Astrocyte of the cerebellum (primary cell): ENCODE data around the gene UBA1.

Experiments used
- DNase-seq: peaks from one replicate; pipeline ENCODE4 v3.0.0-alpha.2; 2011; ENCODE audit warnings: low read depth
- H3K4me3 ChIP-seq: 2 replicates; pipeline ENCODE4 v1.5.1; 2011; ENCODE audit warnings: mild to moderate bottlenecking, low read depth, low read length, moderate library complexity
- in situ Hi-C: cut with HindIII; loops from 2 replicates; pipeline ENCODE4 v1.10.0; 2017; ENCODE audit warnings: low sequenced_read_pairs
- TF ChIP-seq, protein P1 (sequence below): IDR thresholded peaks from 2 replicates; pipeline ENCODE4 v1.5.1; 2012; ENCODE audit warnings: low read length, low read depth, moderate library complexity, mild to moderate bottlenecking; ENCODE audit errors: missing control alignments

The UBA1 gene

DNA sequence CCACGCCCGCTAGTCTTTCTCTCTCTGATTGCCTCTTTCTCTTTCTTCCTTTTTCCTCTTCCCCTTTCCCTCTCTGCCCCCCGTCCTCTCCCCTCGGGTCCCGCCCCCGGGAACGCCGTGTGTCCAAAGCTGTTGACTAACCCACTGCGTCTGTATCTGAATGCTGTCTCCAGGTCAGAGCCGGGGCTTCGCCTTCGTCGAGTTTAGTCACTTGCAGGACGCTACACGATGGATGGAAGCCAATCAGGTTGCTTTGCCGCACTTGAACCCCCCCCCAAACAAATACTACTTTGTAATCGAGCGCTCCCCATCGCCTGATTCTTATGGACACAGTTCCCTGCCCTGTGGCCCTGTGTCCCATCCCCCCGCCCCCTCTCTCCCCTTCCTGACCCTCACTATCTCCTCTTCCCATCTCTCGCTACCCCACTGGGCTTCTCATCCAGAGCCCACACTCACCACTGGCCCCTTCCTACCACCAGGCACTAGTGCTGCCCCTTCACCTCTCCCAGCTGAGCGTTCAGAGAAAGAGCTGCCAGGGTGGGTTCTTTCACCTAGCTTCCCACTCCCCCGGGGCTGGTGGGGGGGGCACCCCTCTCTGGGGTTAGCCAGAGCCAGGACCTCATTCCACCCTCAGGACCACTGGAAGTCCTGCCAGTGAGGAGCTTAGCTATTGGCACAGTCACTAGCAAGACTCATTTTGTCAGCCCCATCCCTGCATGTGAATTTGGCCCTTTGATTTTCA is 18.6 kb upstream of the UBA1 start:
- in situ Hi-C loops = no loop called here
- TF ChIP-seq, protein P1, sequence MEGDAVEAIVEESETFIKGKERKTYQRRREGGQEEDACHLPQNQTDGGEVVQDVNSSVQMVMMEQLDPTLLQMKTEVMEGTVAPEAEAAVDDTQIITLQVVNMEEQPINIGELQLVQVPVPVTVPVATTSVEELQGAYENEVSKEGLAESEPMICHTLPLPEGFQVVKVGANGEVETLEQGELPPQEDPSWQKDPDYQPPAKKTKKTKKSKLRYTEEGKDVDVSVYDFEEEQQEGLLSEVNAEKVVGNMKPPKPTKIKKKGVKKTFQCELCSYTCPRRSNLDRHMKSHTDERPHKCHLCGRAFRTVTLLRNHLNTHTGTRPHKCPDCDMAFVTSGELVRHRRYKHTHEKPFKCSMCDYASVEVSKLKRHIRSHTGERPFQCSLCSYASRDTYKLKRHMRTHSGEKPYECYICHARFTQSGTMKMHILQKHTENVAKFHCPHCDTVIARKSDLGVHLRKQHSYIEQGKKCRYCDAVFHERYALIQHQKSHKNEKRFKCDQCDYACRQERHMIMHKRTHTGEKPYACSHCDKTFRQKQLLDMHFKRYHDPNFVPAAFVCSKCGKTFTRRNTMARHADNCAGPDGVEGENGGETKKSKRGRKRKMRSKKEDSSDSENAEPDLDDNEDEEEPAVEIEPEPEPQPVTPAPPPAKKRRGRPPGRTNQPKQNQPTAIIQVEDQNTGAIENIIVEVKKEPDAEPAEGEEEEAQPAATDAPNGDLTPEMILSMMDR = no peak
- no peak for DNase-seq
- H3K4me3 ChIP-seq = no peak overlapping the region

DNA sequence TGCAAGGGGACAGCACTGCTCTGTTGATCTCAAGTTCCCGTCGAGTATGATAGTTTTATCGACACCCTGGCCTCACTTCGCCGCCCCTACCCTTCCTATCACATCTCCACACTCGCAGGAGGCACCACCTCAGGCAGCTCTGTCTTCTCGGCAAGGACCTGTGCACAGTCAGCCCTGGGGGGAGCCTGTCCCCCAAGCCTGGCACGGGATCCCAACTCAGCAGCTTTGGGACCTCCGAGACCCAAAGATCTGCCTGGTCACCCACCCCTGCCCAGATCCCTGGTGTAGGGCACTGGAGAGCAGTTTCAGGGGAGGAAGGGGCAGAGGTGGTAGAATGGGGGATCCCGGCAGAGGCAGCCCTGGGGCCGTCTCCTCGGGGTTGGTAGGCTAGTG is 18.0 kb upstream of the UBA1 start:
- DNase-seq = no peak
- H3K4me3 ChIP-seq = no peak overlapping the region
- in situ Hi-C loops = no loop called here
- TF ChIP-seq, protein P1 = no peak

DNA sequence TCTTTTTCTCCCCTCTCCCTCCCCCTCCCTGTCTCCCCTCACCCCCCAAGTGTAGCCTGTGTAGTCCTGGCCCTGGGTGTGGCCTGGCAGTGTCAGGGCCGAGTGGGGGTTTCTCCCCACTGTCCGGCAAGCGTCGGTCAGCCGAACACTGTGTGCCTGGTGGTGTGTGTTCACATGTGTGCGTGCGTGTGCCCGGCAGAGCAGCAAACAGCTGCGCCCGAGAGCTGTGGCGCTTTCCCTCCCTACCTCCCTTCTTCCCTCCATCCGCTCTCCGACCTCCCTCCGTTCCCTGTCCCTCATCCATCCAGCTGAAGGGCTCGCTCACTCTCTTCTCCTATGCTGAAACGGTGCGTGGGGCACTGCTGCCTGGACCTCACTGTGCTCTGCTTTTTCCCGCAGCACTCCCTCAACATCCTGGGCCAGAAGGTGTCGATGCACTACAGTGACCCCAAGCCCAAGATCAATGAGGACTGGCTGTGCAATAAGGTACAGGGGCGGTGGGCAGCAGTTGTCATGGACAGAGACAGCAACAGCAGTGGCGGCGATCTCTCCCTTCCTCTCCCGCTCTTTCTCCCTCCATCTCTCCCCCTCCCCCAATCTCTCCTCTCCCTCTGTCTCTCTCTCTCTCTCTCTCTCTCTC is 17.4 kb upstream of the UBA1 start:
- TF ChIP-seq, protein P1 = no peak
- in situ Hi-C loops = no loop called here
- no peak overlapping the region for H3K4me3 ChIP-seq
- DNase-seq = no peak

DNA sequence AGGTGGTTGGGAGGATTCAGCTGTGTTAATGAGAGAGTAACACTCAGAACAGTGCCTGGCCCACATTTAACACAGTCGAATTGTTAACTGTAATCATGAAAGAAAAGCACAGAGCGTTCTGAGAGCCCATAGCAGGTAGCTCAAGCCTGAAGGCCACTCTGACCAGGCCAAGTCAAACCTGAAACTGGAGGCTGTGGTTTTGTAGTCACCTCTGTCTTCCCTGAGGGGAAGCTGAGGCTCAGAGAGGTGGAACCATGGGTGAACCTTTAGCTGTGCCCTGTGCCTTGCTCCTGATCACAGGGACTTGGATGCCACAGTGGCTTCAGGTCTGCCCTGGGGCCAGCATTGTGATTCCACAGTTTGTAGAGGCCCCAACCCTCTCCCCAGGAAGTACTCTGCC is 16.6 kb upstream of the UBA1 start:
- in situ Hi-C loops = no loop called here

DNA sequence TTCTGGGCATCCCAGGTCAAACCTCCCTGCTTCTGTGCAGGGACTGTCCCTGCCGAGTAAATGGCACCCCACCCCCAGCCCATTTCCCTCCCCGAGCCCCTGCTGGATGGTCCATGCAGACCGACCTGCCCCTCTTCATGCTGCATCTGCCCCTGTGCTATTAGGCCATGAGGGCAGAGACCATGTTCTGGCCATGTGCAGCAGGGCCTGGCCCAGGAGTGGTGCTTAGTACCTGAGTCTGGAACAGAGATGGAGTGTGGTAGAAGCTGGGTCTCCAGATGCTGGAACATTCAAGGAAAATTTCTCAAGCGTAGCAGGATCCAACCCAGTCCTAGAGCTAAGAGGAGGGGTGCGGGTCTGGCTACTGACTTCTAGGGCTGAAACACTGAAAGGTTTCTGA is 15.3 kb upstream of the UBA1 start:
- no peak overlapping the region for H3K4me3 ChIP-seq
- no peak for DNase-seq
- in situ Hi-C loops = no loop called here
- TF ChIP-seq, protein P1 = no peak

More for the DNA sequence above, 16.6 kb upstream of the UBA1 start:
- TF ChIP-seq, protein P1 = no peak
- no peak overlapping the region for H3K4me3 ChIP-seq
- DNase-seq = no peak

DNA sequence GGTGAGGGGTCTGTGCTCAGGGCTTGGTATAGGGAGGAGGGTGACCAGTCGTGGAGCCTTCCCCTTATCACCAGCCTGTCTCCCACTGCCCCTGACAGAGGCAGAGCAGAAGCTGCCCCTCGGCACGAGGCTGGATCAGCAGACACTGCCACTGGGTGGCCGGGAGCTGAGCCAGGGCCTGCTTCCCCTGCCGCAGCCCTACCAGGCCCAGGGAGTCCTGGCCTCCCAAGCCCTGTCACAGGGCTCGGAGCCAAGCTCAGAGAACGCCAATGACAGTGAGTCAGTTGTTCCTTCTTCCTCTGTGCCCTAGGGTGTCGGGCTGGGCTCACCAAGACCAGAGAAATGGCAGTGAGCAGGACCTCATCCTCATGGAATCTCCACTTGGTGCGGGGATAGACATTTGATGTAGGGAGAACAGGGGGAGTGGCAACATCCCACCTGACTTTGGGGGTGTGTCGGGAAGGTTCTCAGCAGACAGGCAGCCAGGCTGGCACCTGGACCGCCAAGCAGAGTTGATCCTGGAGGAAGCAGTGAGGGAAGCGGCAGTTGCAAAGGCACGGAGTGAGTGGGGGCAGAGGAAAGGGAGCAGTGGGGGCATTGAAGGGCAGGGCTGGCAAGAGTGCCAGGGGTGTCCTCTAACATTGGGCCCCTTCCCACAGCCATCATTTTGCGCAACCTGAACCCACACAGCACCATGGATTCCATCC is 14.3 kb upstream of the UBA1 start:
- TF ChIP-seq, protein P1 = no peak
- in situ Hi-C loops = no loop called here
- H3K4me3 ChIP-seq = no peak overlapping the region
- DNase-seq = no peak
